Colon (tissue), 2 donors: ENCODE results near the gene CRTC1.

Experiments used
- FAIRE-seq: peaks from 2 replicates; lab custom pipeline; 2012; peaks lifted over from hg19 to GRCh38; lab: Jason Lieb, UNC
- donor health status: control.
- donor health status: control.

CRTC1 gene

GRCh38 chr19:18784786-18785120, 101.3 kb downstream of the CRTC1 start:
- no peak for FAIRE-seq

DNA sequence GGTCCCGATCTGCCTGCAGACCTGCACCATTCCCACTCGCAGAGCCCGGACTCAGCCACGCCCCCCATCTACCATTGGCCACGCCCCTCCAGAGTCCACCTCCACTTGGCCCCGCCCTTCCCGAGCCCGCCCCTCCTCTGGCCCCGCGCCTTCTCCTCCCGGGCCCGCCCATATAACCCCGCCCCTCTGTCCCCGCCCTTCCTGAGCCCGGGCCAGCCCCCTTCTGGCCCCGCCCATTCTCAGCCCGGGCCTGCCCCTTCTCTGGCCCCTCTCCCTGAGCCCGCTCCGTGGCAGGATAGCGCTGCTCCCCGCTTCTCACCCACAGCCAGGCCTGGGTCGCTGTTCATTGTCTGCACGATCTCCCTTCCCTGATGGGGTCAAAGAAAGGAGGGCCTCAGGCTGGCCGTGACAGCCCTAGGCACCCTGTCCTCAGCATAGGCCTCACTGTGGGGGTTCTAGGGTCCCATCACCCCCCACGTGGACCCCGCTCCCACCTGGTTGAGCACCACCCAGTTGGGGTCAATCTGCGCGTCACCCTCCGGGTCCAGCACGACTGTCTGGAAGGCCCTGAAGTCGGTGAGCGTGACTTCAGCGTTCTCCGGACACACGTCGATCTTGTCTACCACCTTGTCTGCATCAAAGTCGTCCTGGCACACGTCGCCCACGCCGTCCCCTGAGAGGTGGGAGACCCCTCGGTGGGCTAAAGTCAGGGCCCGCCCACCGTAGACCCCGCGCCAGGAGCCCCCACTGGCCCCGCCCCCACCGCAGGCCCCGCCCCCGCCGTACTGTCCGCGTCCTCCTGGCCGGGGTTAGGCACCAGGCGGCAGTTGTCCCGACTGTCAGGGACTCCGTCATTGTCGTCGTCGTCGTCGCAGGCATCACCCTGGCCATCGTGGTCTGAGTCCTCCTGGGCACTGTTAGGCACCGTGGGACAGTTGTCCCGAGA, 102.0 kb downstream of the CRTC1 start:
- FAIRE-seq, result no peak

DNA sequence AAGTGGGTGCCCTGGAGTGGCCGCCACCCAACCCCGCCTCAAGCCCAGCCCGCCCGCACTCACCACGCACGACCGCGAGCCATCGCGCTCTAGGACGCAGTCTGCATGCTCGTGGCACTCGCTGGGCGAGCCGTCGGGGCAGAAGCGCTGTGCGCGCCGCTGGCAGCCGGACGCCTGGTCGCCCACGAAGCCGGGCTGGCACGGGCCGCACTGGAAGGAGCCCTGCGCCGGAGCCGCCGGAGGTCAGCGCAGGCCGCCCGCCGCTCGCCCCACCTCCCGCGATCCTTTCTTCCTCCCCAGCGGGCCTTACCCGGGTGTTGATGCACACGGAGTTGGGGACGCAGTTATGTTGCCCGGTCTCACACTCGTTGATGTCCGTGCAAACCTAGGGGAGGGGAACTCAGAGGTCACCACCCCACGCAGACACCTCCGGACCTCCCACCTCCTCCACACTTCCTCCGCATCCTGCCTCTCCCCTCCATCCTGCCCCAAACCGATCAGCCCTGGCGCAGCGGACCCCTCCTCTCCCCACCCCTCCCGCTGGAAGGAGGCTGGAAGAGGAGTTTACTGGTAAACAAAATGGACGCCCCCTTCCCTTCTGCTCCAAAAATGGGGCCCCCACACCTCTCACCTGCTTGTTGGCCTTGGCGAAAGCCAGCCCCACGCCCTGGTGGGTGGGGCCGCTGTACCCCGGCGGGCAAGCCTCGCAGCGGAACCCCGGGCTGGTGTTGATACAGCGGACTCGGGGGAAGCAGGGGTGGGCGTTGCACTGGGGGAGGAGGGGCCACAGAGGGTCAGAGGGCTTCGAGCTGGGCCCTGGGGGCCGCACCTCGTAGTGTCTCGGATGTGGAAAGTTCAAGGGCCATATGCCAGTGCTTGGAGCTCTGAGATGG, 105.3 kb downstream of the CRTC1 start:
- no peak for FAIRE-seq

DNA sequence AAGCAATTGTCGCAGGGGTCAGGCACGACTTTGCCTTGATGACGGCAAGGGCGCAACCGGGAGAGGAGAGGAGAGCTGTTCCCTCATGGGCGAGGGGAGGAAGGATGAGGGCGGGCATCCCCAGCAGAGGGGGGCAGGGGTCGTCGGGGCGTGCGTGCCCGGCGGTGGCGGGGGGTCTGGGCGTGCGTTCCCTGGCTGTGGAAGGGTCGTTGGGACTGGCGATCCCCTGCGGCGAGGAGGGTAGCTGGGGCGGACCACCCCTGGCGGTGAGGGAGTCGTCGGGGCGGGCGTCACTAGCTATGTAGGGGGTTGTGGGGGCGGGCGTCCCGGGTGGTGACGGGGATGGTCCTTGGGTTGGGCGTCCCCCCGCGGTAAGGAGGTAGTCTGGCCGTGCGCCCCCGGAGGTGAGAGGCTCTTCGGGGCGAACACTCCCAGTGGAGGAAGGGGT, 106.0 kb downstream of the CRTC1 start:
- FAIRE-seq, result no peak

DNA sequence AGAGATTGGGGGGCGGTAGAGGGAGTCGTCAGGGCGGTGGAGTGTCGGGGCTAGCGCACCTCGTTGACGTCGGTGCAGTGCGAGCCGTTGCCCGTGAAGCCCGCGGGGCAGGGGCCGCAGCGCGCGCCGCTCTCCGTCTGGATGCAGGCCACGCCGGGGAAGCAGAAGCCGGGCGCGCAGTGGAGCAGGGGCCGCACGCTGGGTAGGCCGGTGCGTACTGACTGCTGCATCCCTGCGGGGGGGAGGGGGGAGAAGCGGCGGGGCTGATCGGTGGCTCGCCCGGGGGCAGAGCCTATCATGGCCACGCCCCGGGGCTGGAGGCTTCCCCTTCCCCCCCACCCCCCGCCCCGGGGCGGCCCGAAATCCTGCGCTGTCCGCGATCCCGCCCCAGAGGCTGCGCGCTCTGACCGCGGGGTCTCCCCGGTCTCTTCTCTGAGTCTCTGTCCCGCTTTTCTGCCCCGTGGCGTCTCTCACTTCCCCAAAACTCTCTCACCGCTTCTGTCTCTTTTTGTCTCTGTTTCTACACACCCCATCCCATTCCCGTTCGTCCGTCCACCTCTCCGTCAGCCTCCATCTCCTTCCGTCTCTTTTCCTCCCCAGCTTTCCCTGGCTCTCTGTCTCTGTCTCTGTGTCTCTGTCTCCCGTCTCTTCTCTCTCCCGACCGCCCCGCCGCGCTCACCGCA, 106.5 kb downstream of the CRTC1 start:
- FAIRE-seq, result no peak

DNA sequence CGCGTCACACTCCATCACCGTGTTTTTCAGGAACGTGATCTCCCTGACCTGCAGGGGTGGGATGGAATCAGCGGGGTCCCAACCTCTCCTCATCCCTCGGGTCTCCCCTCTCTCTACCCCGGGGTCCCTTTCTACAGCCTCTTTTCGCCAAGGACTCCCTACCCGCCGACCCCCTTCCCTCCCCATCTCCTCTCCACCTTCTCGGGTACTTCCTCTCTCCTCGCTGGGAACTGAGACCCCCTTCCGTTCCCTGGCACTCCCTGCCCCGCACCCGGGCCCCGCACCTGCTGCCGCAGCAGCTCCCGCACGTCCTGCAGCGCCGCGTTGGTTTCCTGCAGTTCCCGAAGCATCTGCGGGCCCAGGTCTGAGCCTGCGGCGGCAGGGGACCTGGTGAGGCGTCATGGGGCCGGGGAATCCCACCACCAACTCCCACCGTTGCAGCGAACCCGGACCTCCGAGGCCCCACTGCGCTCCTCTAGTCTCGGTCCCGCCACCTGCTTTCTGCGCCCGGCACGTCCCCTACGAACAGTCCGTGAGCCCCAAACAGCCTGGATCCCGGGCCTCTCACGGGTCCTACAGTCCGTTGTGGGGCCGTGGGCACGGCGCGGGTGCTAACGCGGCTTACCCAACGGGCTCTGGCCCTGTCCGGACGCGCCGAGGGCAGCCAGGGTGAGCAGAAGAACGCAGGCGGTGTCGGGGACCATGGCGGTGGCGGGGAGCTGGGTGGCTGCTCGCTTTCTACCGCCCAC, 107.3 kb downstream of the CRTC1 start, which contains the start of gene COMP:
TSS of gene COMP (minus strand) at position 740 of the 749 bp plus-strand sequence. CDS start at position 704, 36 bp downstream.
- FAIRE-seq, result no peak

DNA sequence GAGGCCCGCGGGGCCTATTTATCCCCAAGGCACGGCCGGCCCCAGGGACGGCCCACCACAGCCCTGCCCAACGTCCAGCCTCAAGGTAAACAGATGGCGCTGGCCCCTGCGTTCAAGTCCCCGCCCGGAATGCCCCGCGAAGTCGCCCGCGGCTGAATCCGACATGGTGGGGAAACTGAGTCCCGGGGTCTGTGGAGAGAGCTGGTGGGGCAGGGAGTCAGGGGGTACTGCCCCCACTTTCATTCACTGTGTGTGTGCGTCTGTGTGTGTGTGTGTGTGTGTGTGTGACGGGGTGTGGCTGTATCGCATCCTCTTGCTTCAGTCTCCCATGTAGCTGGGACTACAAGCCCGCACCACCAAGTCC, 107.8 kb downstream of the CRTC1 start:
- FAIRE-seq, result no peak

DNA sequence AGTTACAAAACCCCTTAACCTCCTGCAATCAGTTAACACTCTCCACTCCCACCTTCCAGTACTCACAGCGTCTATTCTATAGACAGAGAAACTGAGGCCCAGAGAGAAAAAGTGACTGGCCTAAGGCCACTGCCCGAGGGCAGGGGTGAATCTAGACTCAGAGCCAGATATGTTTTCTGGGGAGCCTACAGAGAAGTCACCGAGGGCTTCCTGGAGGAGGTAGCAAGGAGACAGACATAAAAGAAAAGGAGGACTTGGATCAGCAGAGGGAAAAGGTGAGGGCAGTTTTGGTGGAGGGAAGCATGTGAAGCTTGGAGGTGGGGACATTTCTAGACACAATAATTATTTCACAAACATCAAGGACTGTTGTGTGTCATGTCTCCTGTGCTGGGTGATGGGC, 109.2 kb downstream of the CRTC1 start:
- no peak for FAIRE-seq

GRCh38 chr19:18793144-18794028, 109.9 kb downstream of the CRTC1 start:
- no peak for FAIRE-seq

DNA sequence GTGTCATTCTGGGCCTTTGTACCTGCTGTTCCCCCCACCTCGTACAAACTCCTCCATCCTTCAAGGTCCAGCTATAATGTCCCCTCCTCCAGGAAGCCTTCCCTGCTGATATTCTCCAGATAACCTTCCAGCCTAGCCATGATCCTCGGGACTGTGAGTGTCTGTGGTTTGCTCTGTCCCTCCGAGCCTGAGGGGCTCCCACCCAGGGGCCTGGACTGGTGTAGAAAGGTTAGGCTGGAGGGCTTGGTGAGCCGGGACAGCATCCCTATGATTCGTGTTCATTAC, 110.5 kb downstream of the CRTC1 start:
- FAIRE-seq, result no peak

- FAIRE-seq, result no peak
These were observed 111.2 kb downstream of the CRTC1 start for GRCh38 chr19:18794692-18795091.

- no peak for FAIRE-seq
These were observed 112.1 kb downstream of the CRTC1 start for GRCh38 chr19:18795540-18795939.

- FAIRE-seq, result no peak
These were observed 112.8 kb downstream of the CRTC1 start for GRCh38 chr19:18796239-18796638.

GRCh38 chr19:18798384-18799352, 115.2 kb downstream of the CRTC1 start:
- no peak for FAIRE-seq

- FAIRE-seq, result no peak
These were observed 116.0 kb downstream of the CRTC1 start for GRCh38 chr19:18799389-18799970.

DNA sequence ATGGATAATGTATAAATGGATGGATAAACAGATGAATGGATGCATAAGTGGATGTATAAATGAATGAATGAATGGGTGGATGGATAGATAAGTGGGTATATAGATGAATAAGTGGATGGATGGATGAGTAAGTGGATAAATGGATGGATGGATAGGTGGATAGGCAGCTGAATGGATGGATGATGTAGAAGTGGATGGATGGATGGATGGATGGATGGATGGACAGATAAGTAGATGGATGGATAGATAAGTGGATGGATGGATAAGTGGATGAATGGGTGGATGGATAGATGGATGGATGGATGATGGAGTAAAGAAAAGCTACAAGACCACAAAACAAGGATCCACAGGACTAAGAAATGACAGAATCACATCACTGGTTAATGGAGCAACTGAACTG, 116.6 kb downstream of the CRTC1 start:
- FAIRE-seq, result no peak

- FAIRE-seq, result no peak
These were observed 117.2 kb downstream of the CRTC1 start for GRCh38 chr19:18800636-18801035.

DNA sequence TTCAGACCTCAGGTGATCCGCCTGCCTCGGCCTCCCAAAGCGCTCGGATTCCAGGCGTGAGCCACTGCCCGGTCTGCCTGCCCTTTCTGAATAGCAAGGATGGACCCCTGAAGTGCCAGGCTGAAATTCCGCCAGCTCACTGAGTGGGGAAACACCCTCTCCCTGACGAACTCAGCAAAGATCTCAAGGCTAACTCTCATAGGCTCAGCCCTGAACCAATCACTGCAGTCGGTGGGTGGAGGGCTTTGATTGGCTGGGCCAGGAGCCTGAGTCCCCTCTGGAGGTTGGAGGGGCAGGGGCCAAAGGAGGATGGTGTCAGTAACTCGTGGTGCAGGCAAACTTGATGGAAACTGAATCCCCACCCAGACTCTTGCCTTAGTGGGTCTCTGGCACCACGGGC, 118.9 kb downstream of the CRTC1 start:
- FAIRE-seq, result no peak

- no peak for FAIRE-seq
These were observed 120.2 kb downstream of the CRTC1 start for GRCh38 chr19:18803550-18804138.
